Peyer's patch (tissue), 4 donors: ENCODE measurements around the gene GGT7.

ENCODE experiments used
- POLR2A ChIP-seq, 2 donors: fragments of 450-650 bp; IDR thresholded peaks; one replicate each; pipeline ENCODE4 v1.5.1; 2017; ENCODE audit warnings: antibody characterized with exemption in 2 of 2, mild to moderate bottlenecking in 2 of 2, moderate library complexity in 2 of 2
- TF ChIP-seq, protein P1 (sequence below), 6 experiments: fragments of 450-650 bp in 4 of 6; fragments of 200-600 bp in 2 of 6; sonication (generic) in 1 of 6; IDR thresholded peaks; one replicate each; pipeline ENCODE4 v1.5.1; 2017 to 2019; ENCODE audit warnings: antibody characterized with exemption in 6 of 6, mild to moderate bottlenecking in 3 of 6, moderate library complexity in 1 of 6

DNA sequence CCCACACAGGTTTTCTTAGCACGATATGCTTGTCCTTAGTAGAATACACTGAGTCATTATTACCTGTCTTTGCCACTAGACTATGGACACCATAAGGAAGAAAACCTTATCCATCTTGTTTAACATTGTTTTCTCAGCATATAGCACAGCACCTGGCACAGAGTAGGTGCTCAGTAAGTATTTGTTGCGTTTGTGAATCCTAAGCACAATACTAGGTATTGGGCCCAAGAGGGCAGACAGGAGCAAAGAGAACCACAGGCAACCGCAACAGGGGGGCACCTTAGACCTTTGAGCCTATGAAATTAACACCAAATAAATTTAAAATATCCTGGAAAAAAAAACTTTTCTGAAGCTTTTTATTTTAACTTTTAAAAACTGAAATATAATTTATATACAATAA is 43.5 kb downstream of the GGT7 start:
- TF ChIP-seq, protein P1, sequence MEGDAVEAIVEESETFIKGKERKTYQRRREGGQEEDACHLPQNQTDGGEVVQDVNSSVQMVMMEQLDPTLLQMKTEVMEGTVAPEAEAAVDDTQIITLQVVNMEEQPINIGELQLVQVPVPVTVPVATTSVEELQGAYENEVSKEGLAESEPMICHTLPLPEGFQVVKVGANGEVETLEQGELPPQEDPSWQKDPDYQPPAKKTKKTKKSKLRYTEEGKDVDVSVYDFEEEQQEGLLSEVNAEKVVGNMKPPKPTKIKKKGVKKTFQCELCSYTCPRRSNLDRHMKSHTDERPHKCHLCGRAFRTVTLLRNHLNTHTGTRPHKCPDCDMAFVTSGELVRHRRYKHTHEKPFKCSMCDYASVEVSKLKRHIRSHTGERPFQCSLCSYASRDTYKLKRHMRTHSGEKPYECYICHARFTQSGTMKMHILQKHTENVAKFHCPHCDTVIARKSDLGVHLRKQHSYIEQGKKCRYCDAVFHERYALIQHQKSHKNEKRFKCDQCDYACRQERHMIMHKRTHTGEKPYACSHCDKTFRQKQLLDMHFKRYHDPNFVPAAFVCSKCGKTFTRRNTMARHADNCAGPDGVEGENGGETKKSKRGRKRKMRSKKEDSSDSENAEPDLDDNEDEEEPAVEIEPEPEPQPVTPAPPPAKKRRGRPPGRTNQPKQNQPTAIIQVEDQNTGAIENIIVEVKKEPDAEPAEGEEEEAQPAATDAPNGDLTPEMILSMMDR (IDR thresholded peaks at IDR 0.05) = no peak
- no peak for TF ChIP-seq POLR2A (IDR thresholded peaks at IDR 0.05)
